Measurements from ENCODE around the gene CNTNAP5. TPM values are rescaled to one million over a fixed set of nuclear protein-coding genes. Genes with fewer than 3 reads are reported as not detected.

CNTNAP5 gene
- total RNA-seq, 3 donors from 2014 or later (not counting 1 experiment from before 2014, with no cell fraction given), result not detected

DNA sequence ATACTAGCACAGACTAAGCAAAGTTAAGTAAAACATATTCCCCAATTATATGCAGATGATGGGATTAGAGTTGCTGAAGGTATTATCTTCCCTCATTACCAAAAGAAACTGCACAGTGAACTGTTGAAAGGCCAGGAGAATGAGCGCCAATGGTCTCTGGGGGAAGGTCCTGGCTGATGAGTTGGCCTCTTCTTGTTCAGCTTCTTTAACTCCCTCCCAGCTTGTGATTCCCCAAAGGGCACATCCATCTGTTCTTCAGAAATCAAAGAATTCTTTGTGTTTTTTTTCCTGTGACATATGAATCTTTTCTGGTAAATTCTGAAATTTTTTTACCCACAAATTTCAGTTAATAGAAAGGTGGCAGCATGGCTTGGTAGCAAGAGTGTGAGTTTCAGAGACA, 667.6 kb downstream of the CNTNAP5 start:
- H3K36me3 Mint-ChIP-seq, result peaks cover 21% of the 10 kb centered on the region
- ATAC-seq (no peak), DNase-seq (no peak)
- H3K27me3 ChIP-seq (ENCODE audit: control insufficient read depth, insufficient read depth, low read length), result no peaks in the 10 kb centered on the region
- TF ChIP-seq CTCF (IDR thresholded peaks at IDR 0.05), result no peak
- H3K4me1 ChIP-seq (ENCODE audit: control insufficient read depth, insufficient read depth, low read length), result no peaks in the 10 kb centered on the region
- no peaks in the 10 kb centered on the region for H3K36me3 ChIP-seq (ENCODE audit: control insufficient read depth, insufficient read depth, low read length)
- 100% methylated on average over 1 of the region's 1 CpG for WGBS (ENCODE audit: insufficient coverage)
- H3K27ac ChIP-seq (ENCODE audit: low read length), result no peak overlapping the region
- H3K4me3 ChIP-seq (ENCODE audit: low read length), result no peak overlapping the region
- peaks cover 17 to 34% of the 10 kb centered on the region in 2 donors for H3K9me3 Mint-ChIP-seq
- intact Hi-C loops (cut with micrococcal nuclease), result no loop called here
- no peaks in the 10 kb centered on the region for H3K4me1 Mint-ChIP-seq
- H3K27ac Mint-ChIP-seq, result no peak overlapping the region
- no peak overlapping the region for H3K4me3 Mint-ChIP-seq
- peaks cover 12% of the 10 kb centered on the region for H3K9me3 ChIP-seq (ENCODE audit: control insufficient read depth, insufficient read depth, low read length)
- H3K27me3 Mint-ChIP-seq (ENCODE audit: low read depth in 2 of 2), result no peaks in the 10 kb centered on the region

DNA sequence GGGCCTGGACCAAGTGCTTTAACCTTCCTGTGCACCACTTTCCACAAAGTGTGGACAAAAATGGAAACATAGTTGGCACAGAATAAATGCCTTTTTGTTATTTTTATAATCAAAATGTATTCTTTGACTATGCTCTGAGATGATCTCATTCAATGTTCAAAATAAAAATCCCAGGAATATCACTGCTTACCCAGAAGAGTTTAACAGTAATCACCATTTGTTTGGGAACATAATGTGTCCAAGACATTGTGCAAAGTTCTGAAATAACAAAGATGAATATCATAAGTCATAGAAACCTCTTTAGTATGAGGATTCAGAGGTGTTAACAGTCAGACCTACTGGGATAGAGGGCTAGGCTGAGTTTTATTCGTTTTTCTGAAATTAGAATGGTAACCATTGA, 668.1 kb downstream of the CNTNAP5 start:
- DNase-seq (no peak), ATAC-seq (no peak)
- H3K4me3 ChIP-seq (ENCODE audit: low read length), result no peak overlapping the region
- H3K9me3 ChIP-seq (ENCODE audit: control insufficient read depth, insufficient read depth, low read length), result peaks cover 12% of the 10 kb centered on the region
- intact Hi-C loops (cut with micrococcal nuclease), result no loop called here
- Mint-ChIP-seq H3K9me3 (peaks cover 19 to 33% of the 10 kb centered on the region in 2 donors), H3K27ac (no peak overlapping the region), H3K36me3 (peaks cover 21% of the 10 kb centered on the region), H3K4me1 (no peaks in the 10 kb centered on the region), H3K4me3 (no peak overlapping the region), H3K27me3 (ENCODE audit: low read depth in 2 of 2) (no peaks in the 10 kb centered on the region)
- no peaks in the 10 kb centered on the region for H3K36me3 ChIP-seq (ENCODE audit: control insufficient read depth, insufficient read depth, low read length)
- no peak overlapping the region for H3K27ac ChIP-seq (ENCODE audit: low read length)
- WGBS (ENCODE audit: insufficient coverage), result 37% methylated on average over 1 of the region's 1 CpG
- TF ChIP-seq CTCF (IDR thresholded peaks at IDR 0.05), result no peak
- H3K27me3 ChIP-seq (ENCODE audit: control insufficient read depth, insufficient read depth, low read length), result no peaks in the 10 kb centered on the region
- no peaks in the 10 kb centered on the region for H3K4me1 ChIP-seq (ENCODE audit: control insufficient read depth, insufficient read depth, low read length)

- H3K4me3 Mint-ChIP-seq, result no peak overlapping the region
- no peaks in the 10 kb centered on the region for H3K9me3 ChIP-seq (ENCODE audit: control insufficient read depth, insufficient read depth, low read length)
- TF ChIP-seq CTCF (IDR thresholded peaks at IDR 0.05), result no peak
- peaks cover 16 to 18% of the 10 kb centered on the region in 2 donors for H3K9me3 Mint-ChIP-seq
- 76% methylated on average over 2 of the region's 4 CpGs for WGBS (ENCODE audit: insufficient coverage)
- H3K27me3 ChIP-seq (ENCODE audit: control insufficient read depth, insufficient read depth, low read length), result no peaks in the 10 kb centered on the region
- intact Hi-C loops (cut with micrococcal nuclease), result no loop called here
- H3K27me3 Mint-ChIP-seq (ENCODE audit: low read depth in 2 of 2), result no peaks in the 10 kb centered on the region
- no peaks in the 10 kb centered on the region for H3K36me3 ChIP-seq (ENCODE audit: control insufficient read depth, insufficient read depth, low read length)
- no peak overlapping the region for H3K27ac ChIP-seq (ENCODE audit: low read length)
- H3K4me1 Mint-ChIP-seq, result no peaks in the 10 kb centered on the region
- no peaks in the 10 kb centered on the region for H3K36me3 Mint-ChIP-seq
- ATAC-seq (no peak), DNase-seq (no peak)
- no peak overlapping the region for H3K27ac Mint-ChIP-seq
- no peak overlapping the region for H3K4me3 ChIP-seq (ENCODE audit: low read length)
- H3K4me1 ChIP-seq (ENCODE audit: control insufficient read depth, insufficient read depth, low read length), result no peaks in the 10 kb centered on the region
These were observed 674.0 kb downstream of the CNTNAP5 start for GRCh38 chr2:124698979-124699565.

DNA sequence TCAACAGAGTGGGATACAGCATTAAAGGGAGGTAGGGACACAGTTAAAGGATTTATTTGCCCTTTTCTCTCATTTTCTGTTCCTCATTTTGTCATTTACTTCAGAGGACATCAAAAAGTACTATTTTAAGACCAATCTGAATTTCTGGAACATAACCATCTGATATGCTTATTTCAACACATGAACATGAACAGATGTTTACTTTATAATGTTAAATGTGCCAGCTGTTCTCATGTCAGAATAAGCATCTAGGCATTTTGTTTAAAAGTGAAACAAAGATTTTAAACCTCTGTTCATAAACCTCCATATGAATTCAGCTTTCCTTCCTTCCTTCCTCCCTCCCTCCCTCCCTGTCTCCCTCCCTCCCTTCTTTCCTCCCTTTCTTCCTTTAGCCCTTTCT, 677.7 kb downstream of the CNTNAP5 start:
- H3K4me3 Mint-ChIP-seq, result no peak overlapping the region
- TF ChIP-seq CTCF (IDR thresholded peaks at IDR 0.05), result no peak
- H3K4me1 Mint-ChIP-seq, result no peaks in the 10 kb centered on the region
- DNase-seq, result no peak
- Histone ChIP-seq H3K4me1 (ENCODE audit: control insufficient read depth, insufficient read depth, low read length) (no peaks in the 10 kb centered on the region), H3K9me3 (ENCODE audit: control insufficient read depth, insufficient read depth, low read length) (peaks cover 3% of the 10 kb centered on the region), H3K27ac (ENCODE audit: low read length) (no peak overlapping the region), H3K4me3 (ENCODE audit: low read length) (no peak overlapping the region), H3K27me3 (ENCODE audit: control insufficient read depth, insufficient read depth, low read length) (no peaks in the 10 kb centered on the region), H3K36me3 (ENCODE audit: control insufficient read depth, insufficient read depth, low read length) (no peaks in the 10 kb centered on the region)
- intact Hi-C loops (cut with micrococcal nuclease), result no loop called here
- no peaks in the 10 kb centered on the region for H3K27me3 Mint-ChIP-seq (ENCODE audit: low read depth in 2 of 2)
- no peak for ATAC-seq
- H3K9me3 Mint-ChIP-seq, result peaks cover 21 to 22% of the 10 kb centered on the region in 2 donors
- H3K36me3 Mint-ChIP-seq, result no peaks in the 10 kb centered on the region
- H3K27ac Mint-ChIP-seq, result no peak overlapping the region

Data from natural killer cell (primary cell).